Caco-2 (cell line): ENCODE results near the gene SNX21. TPM values are rescaled to one million over a fixed set of nuclear protein-coding genes. Genes with fewer than 3 reads are reported as not detected.

Source experiments
- BruUV-seq: library from RNA; stranded (reverse); fragments of 400-500 nt; replicated peaks from 2 replicates; lab custom pipeline; 2021; lab: Mats Ljungman, UMichigan
- CTCF ChIA-PET: fragments of 300-600 bp; sonication (Branson Sonifier 250); formaldehyde crosslinking; loops from one replicate; lab custom pipeline; 2022; ENCODE audit warnings: antibody characterized with exemption; lab: Charles Lee
- POLR2A ChIA-PET: fragments of 300-600 bp; sonication (Branson Sonifier 250); formaldehyde crosslinking; loops from one replicate; lab custom pipeline; 2022; ENCODE audit warnings: antibody characterized with exemption; lab: Charles Lee
- DNase-seq, 2 experiments: peaks; one replicate each; pipeline versions ENCODE4 v3.0.0 to v3.0.0-alpha.2; 2020 to 2022
- H3K27me3 ChIP-seq: replicated peaks from 2 replicates; pipeline ENCODE4 v1.6.0; 2011; ENCODE audit warnings: low read length; ENCODE audit not compliant: control insufficient read depth, insufficient read depth
- H3K36me3 ChIP-seq: 2 replicates; pipeline ENCODE4 v1.5.1; 2011; ENCODE audit warnings: low read length; ENCODE audit not compliant: control insufficient read depth, insufficient read depth
- H3K4me1 ChIP-seq: fragments of 250-450 bp; sonication (Bioruptor Pico); 2 replicates; pipeline ENCODE4 v1.5.1; 2020; ENCODE audit warnings: mild to moderate bottlenecking
- H3K4me3 ChIP-seq: 2 replicates; pipeline ENCODE4 v1.5.1; 2011; ENCODE audit warnings: low read depth, mild to moderate bottlenecking, control low read depth, low read length
- H3K9me3 ChIP-seq: fragments of 250-450 bp; sonication (Bioruptor Pico); 2 replicates; pipeline ENCODE4 v1.5.1; 2020; ENCODE audit warnings: mild to moderate bottlenecking, moderate library complexity
- H3K27ac Mint-ChIP-seq: one replicate; pipeline ENCODE4 v1.8.0; 2022; ENCODE audit warnings: mixed read lengths; ENCODE audit not compliant: unreplicated experiment
- H3K27me3 Mint-ChIP-seq: one replicate; pipeline ENCODE4 v1.8.0; 2022; ENCODE audit warnings: mixed read lengths; ENCODE audit not compliant: insufficient read depth, unreplicated experiment
- H3K36me3 Mint-ChIP-seq: one replicate; pipeline ENCODE4 v1.8.0; 2022; ENCODE audit warnings: mild to moderate bottlenecking, mixed read lengths; ENCODE audit not compliant: insufficient read depth, unreplicated experiment
- H3K4me1 Mint-ChIP-seq: one replicate; pipeline ENCODE4 v1.8.0; 2022; ENCODE audit warnings: low read depth, mixed read lengths; ENCODE audit not compliant: unreplicated experiment
- H3K4me3 Mint-ChIP-seq: one replicate; pipeline ENCODE4 v1.8.0; 2022; ENCODE audit warnings: mild to moderate bottlenecking, moderate library complexity, mixed read lengths; ENCODE audit not compliant: unreplicated experiment
- H3K9me3 Mint-ChIP-seq: one replicate; pipeline ENCODE4 v1.8.0; 2022; ENCODE audit warnings: mixed read lengths; ENCODE audit not compliant: unreplicated experiment
- CTCF ChIP-seq, 2 experiments: fragments of 200-600 bp in 1 of 2; IDR thresholded peaks; 1 replicate in 1 of 2; 2 replicates in 1 of 2; pipeline versions ENCODE4 v1.5.1 to v1.8.0; 2011 to 2022; ENCODE audit warnings: antibody characterized with exemption in 1 of 2, control low read depth in 1 of 2, inconsistent platforms in 1 of 2, low read depth in 1 of 2, low read length in 1 of 2, mild to moderate bottlenecking in 1 of 2, moderate library complexity in 1 of 2; ENCODE audit not compliant: insufficient read depth in 1 of 2, severe bottlenecking in 1 of 2, unreplicated experiment in 1 of 2
- intact Hi-C: fragments of 100-400 bp; cut with micrococcal nuclease; formaldehyde crosslinking; loops from one replicate; pipeline ENCODE4 v1.10.0; 2022; ENCODE audit not compliant: unreplicated experiment
- total RNA-seq: library from RNA; stranded (reverse); gene quantifications from 2 replicates; pipeline ENCODE4 v1.2.3, GENCODE V29; 2022

Gene SNX21
- total RNA-seq, 1 experiment from 2014 or later = 15.6 TPM

DNA sequence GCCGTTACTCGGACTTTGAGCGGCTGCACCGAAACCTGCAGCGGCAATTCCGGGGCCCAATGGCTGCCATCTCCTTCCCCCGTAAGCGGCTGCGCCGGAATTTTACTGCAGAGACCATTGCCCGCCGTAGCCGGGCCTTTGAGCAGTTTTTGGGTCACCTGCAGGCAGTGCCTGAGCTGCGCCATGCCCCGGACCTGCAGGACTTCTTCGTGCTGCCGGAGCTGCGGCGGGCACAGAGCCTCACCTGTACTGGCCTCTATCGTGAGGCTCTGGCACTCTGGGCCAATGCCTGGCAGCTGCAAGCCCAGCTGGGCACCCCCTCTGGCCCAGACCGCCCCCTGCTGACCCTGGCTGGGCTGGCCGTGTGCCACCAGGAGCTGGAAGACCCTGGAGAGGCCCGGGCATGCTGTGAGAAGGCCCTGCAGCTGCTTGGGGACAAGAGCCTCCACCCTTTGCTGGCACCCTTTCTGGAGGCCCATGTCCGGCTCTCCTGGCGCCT, 7.2 kb downstream of the SNX21 start:
- Histone ChIP-seq H3K4me3 (no peak overlapping the region), H3K36me3 (peaks cover 7% of the 10 kb centered on the region; the same call in 1 of the 2 replicates), H3K4me1 (no peaks in the 10 kb centered on the region), H3K9me3 (no peaks in the 10 kb centered on the region), H3K27me3 (no peaks in the 10 kb centered on the region)
- no peak for TF ChIP-seq CTCF (IDR thresholded peaks at IDR 0.05; ENCODE audit: insufficient read depth in 1 of 2, low read depth in 1 of 2, low read length in 1 of 2, severe bottlenecking in 1 of 2, unreplicated experiment in 1 of 2)
- Mint-ChIP-seq H3K4me3 (no peak overlapping the region), H3K4me1 (no peaks in the 10 kb centered on the region), H3K9me3 (no peaks in the 10 kb centered on the region), H3K36me3 (peaks cover 42% of the 10 kb centered on the region), H3K27ac (no peak overlapping the region), H3K27me3 (no peaks in the 10 kb centered on the region)
- no TSS peak for BruUV-seq
- no peak for DNase-seq
- CTCF ChIA-PET = no interaction called here
- intact Hi-C loops = no loop called here
- POLR2A ChIA-PET = interaction anchor here (0.6 kb wide), 1 partner anchor 16 kb away, joined by 3 read pairs; no protein-coding TSS in a partner anchor

- Histone ChIP-seq H3K4me1 (no peaks in the 10 kb centered on the region), H3K36me3 (peaks cover 7% of the 10 kb centered on the region; the same call in 1 of the 2 replicates), H3K27me3 (no peaks in the 10 kb centered on the region), H3K9me3 (no peaks in the 10 kb centered on the region), H3K4me3 (no peak overlapping the region)
- CTCF ChIA-PET = interaction anchor here (0.9 kb wide), 1 partner anchor 128 kb away, joined by 5 read pairs; no protein-coding TSS in a partner anchor
- no peaks in the 10 kb centered on the region for H3K9me3 Mint-ChIP-seq
- BruUV-seq = no TSS peak
- no peak for TF ChIP-seq CTCF (IDR thresholded peaks at IDR 0.05; ENCODE audit: insufficient read depth in 1 of 2, low read depth in 1 of 2, low read length in 1 of 2, severe bottlenecking in 1 of 2, unreplicated experiment in 1 of 2)
- no peak overlapping the region for H3K4me3 Mint-ChIP-seq
- POLR2A ChIA-PET = interaction anchor here (0.6 kb wide), 2 partner anchors 15 to 77 kb away, joined by 3 to 4 read pairs; no protein-coding TSS in a partner anchor
- no peaks in the 10 kb centered on the region for H3K4me1 Mint-ChIP-seq
- intact Hi-C loops = no loop called here
- DNase-seq = no peak
- H3K27ac Mint-ChIP-seq = no peak overlapping the region
- H3K27me3 Mint-ChIP-seq = no peaks in the 10 kb centered on the region
- peaks cover 44% of the 10 kb centered on the region for H3K36me3 Mint-ChIP-seq
These were observed 8.0 kb downstream of the SNX21 start for GRCh38 chr20:45841407-45842129.

DNA sequence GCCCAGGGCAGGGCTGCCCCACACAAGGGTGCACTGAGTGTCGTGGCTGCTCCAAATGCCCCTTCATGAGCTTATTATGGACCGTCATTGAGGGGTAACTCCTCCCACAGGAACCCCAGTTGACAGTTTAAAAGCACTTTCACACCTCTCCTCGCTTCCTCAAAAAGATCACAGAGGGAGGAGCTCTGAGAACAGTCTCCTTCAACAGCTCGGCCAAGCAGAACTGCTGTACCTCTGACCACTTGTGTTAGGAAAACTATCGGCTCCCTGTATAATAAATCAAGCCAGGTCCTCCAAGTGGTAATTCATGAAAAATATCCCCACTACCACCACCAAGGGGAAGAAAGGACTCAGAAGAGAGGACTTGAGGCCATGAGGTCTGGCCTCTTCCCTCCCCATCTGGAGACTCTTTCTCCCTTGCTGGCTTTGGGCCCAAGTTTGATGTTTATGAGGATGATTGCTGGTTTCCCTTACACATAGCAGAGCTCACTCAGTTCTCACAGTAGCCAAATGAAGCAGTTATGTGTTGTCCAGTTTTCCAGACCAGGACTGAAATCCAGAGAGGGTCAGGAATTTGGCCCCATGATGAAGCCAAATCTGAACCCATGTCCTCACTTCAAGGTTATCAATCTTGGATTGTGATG, 8.7 kb downstream of the SNX21 start:
- no peak for DNase-seq
- ChIA-PET POLR2A (interaction anchor here (0.6 kb wide), 1 partner anchor 76 kb away, joined by 4 read pairs; no protein-coding TSS in a partner anchor), CTCF (interaction anchor here (0.5 to 0.9 kb wide), 2 partner anchors 127 to 575 kb away, joined by 4 to 5 read pairs; no protein-coding TSS in a partner anchor)
- Mint-ChIP-seq H3K9me3 (no peaks in the 10 kb centered on the region), H3K4me1 (no peaks in the 10 kb centered on the region), H3K27me3 (no peaks in the 10 kb centered on the region), H3K36me3 (peaks cover 44% of the 10 kb centered on the region), H3K27ac (no peak overlapping the region), H3K4me3 (no peak overlapping the region)
- no TSS peak for BruUV-seq
- no peak for TF ChIP-seq CTCF (IDR thresholded peaks at IDR 0.05; ENCODE audit: insufficient read depth in 1 of 2, low read depth in 1 of 2, low read length in 1 of 2, severe bottlenecking in 1 of 2, unreplicated experiment in 1 of 2)
- Histone ChIP-seq H3K4me1 (no peaks in the 10 kb centered on the region), H3K4me3 (no peak overlapping the region), H3K9me3 (no peaks in the 10 kb centered on the region), H3K27me3 (no peaks in the 10 kb centered on the region), H3K36me3 (peaks cover 7% of the 10 kb centered on the region; the same call in 1 of the 2 replicates)
- intact Hi-C loops = no loop called here
